Measurements from ENCODE around the gene RUFY4. TPM values are rescaled to one million over a fixed set of nuclear protein-coding genes. Genes with fewer than 3 reads are reported as not detected.

RUFY4 gene
- total and polyA plus RNA-seq, 9 of the 15 experiments (the other 6 are each of a cell fraction or from before 2014, with no cell fraction given), result not detected

- no peak for TF ChIP-seq MLLT1 (IDR thresholded peaks at IDR 0.05)
- no peak for TF ChIP-seq JUND (IDR thresholded peaks at IDR 0.05; ENCODE audit: borderline replicate concordance, low read depth, low read length)
- no peak for TF ChIP-seq JUND (tag; IDR thresholded peaks at IDR 0.05; ENCODE audit: borderline replicate concordance, low read depth, low read length)
Measured at GRCh38 chr2:218051903-218052302, 17.1 kb upstream of the RUFY4 start (continued).

DNA sequence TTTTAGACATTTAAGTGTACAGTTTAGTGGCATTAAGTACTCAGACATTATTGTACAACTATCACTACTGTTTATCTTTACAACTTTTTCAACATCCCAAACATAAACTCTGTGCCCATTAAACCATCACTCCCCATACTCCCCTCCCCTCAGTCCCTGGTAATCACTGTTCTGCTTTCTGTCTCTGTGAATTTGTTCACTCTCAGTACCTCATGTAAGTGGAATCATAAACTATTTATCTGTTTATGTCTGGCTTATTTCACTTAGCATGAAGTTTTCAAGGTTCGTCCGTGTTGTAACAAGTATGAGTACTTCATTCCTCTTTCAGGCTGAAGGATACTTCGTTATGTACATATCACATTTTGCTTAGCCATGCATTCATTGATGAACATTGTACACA is 9.8 kb upstream of the RUFY4 start:
- H2AFZ ChIP-seq (ENCODE audit: low read depth, low read length), result no peak overlapping the region
- H3K27ac ChIP-seq (ENCODE audit: extremely low read depth, low read depth, low read length), result no peak overlapping the region
- H3K27me3 ChIP-seq (ENCODE audit: control insufficient read depth in 2 of 2, insufficient read depth in 2 of 2, low read length in 2 of 2), result peaks cover 0 to 20% of the 10 kb centered on the region in 2 experiments; a peak in 3 of 5 replicates
- ChIA-PET POLR2A (no interaction called here), CTCF (ENCODE audit: low intra/inter-chr PET ratio) (no interaction called here)
- ATAC-seq (no peak), DNase-seq (ENCODE audit: extremely low read depth in 1 of 4, low spot score in 3 of 4) (no peak), FAIRE-seq (no peak)
- TF ChIP-seq LARP7 (IDR thresholded peaks at IDR 0.05), result no peak
- TF ChIP-seq RAD51 (IDR thresholded peaks at IDR 0.05; ENCODE audit: borderline replicate concordance, low read depth), result no peak
- TF ChIP-seq ZNF778 (CRISPR knock-in tag; IDR thresholded peaks at IDR 0.05), result no peak
- TF ChIP-seq ZBTB33 (CRISPR knock-in tag; IDR thresholded peaks at IDR 0.05), result no peak
- TF ChIP-seq, protein P1, sequence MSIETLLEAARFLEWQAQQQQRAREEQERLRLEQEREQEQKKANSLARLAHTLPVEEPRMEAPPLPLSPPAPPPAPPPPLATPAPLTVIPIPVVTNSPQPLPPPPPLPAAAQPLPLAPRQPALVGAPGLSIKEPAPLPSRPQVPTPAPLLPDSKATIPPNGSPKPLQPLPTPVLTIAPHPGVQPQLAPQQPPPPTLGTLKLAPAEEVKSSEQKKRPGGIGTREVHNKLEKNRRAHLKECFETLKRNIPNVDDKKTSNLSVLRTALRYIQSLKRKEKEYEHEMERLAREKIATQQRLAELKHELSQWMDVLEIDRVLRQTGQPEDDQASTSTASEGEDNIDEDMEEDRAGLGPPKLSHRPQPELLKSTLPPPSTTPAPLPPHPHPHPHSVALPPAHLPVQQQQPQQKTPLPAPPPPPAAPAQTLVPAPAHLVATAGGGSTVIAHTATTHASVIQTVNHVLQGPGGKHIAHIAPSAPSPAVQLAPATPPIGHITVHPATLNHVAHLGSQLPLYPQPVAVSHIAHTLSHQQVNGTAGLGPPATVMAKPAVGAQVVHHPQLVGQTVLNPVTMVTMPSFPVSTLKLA (conservative IDR thresholded peaks at IDR 0.05), result no peak
- TF ChIP-seq BCL6 (CRISPR knock-in tag; IDR thresholded peaks at IDR 0.05), result no peak
- no peak for TF ChIP-seq KLF10 (CRISPR knock-in tag; IDR thresholded peaks at IDR 0.05)
- no peak for TF ChIP-seq XRCC5 (IDR thresholded peaks at IDR 0.05; ENCODE audit: low read depth, low read length)
- TF ChIP-seq TEAD4 (IDR thresholded peaks at IDR 0.05; ENCODE audit: low read length), result no peak
- TF ChIP-seq TEAD4 (CRISPR knock-in tag; IDR thresholded peaks at IDR 0.05; ENCODE audit: borderline replicate concordance), result no peak
- no peaks in the 10 kb centered on the region for H3K36me3 ChIP-seq (ENCODE audit: control insufficient read depth, insufficient read depth, low read length)
- no peaks in the 10 kb centered on the region for H3K4me1 ChIP-seq (replicated peaks in 1 of 2; ENCODE audit: control insufficient read depth in 2 of 2, insufficient read depth in 2 of 2, low read length in 2 of 2)
- BruUV-seq (replicated peaks), result no TSS peak
- H3K9me3 ChIP-seq (replicated peaks; ENCODE audit: control insufficient read depth, insufficient read depth, low read depth, low read length), result no peaks in the 10 kb centered on the region
- in situ Hi-C loops (cut with MboI), result no loop called here
- H3K79me2 ChIP-seq (ENCODE audit: control insufficient read depth, insufficient read depth, low read length), result no peaks in the 10 kb centered on the region
- H3K4me2 ChIP-seq (ENCODE audit: insufficient read depth, low read length), result no peak overlapping the region
- H3K9ac ChIP-seq (ENCODE audit: insufficient read depth in 1 of 2, low read depth in 2 of 2, low read length in 2 of 2), result no peak overlapping the region
- intact Hi-C loops (cut with micrococcal nuclease), result no loop called here
- WGBS (ENCODE audit: insufficient coverage, low coverage, missing lambda C conversion rate), result 0% methylated on average over 3 of the region's 3 CpGs
- no peaks in the 10 kb centered on the region for H3K9me1 ChIP-seq (ENCODE audit: control insufficient read depth, insufficient read depth, low read length)
- H4K20me1 ChIP-seq (replicated peaks; ENCODE audit: control insufficient read depth, insufficient read depth, low read length), result no peaks in the 10 kb centered on the region
- no peak overlapping the region for H3K4me3 ChIP-seq

Measured in K562 (cell line).